Measurements from ENCODE around the gene ENOX2. TPM values are rescaled to one million over a fixed set of nuclear protein-coding genes. Genes with fewer than 3 reads are reported as not detected.
"Not testable (repeated sequence)": the region's sequence is repeated elsewhere in the genome, so short reads cannot be mapped to it uniquely, and the experiment has no call there.

Gene ENOX2
- total RNA-seq, 1 donor = 6.1 TPM

DNA sequence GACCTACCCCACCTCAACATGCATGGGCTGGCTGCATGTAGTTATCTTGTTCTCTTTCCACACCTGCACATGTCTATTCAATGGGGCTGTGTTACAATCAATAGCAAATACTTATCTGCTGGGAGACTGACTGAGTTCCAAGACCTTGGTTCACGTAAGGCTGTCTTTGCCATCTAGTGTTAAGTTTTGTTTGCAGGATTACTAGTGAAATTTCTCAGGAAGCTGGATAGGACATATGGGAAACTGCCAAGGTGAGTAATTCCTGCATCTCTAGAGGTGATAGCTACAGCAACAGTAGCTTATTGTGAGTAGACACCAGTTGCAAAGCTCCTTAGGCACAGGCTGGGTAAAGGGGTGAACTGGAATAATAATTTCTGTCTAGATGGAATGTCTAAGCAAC, 177.5 kb downstream of the ENOX2 start:
- Histone ChIP-seq H3K4me3 (ENCODE audit: low read length) (no peak overlapping the region), H3K27me3 (ENCODE audit: insufficient read depth, low read length) (no peaks in the 10 kb centered on the region), H3K9me3 (ENCODE audit: low read depth, low read length) (peaks cover 6% of the 10 kb centered on the region), H3K4me1 (ENCODE audit: insufficient read depth, low read length) (no peaks in the 10 kb centered on the region)

- Histone ChIP-seq H3K4me1 (ENCODE audit: insufficient read depth, low read length) (no peaks in the 10 kb centered on the region), H3K9me3 (ENCODE audit: low read depth, low read length) (no peaks in the 10 kb centered on the region), H3K27me3 (ENCODE audit: insufficient read depth, low read length) (no peaks in the 10 kb centered on the region), H3K4me3 (ENCODE audit: low read length) (no peak overlapping the region)
These were observed 183.6 kb downstream of the ENOX2 start for GRCh38 chrX:130719413-130719812.

GRCh38 chrX:130718137-130718536, 184.9 kb downstream of the ENOX2 start:
- H3K9me3 ChIP-seq (ENCODE audit: low read depth, low read length) = no peaks in the 10 kb centered on the region
- H3K4me3 ChIP-seq (ENCODE audit: low read length) = no peak overlapping the region
- no peaks in the 10 kb centered on the region for H3K4me1 ChIP-seq (ENCODE audit: insufficient read depth, low read length)
- H3K27me3 ChIP-seq (ENCODE audit: insufficient read depth, low read length) = no peaks in the 10 kb centered on the region

DNA sequence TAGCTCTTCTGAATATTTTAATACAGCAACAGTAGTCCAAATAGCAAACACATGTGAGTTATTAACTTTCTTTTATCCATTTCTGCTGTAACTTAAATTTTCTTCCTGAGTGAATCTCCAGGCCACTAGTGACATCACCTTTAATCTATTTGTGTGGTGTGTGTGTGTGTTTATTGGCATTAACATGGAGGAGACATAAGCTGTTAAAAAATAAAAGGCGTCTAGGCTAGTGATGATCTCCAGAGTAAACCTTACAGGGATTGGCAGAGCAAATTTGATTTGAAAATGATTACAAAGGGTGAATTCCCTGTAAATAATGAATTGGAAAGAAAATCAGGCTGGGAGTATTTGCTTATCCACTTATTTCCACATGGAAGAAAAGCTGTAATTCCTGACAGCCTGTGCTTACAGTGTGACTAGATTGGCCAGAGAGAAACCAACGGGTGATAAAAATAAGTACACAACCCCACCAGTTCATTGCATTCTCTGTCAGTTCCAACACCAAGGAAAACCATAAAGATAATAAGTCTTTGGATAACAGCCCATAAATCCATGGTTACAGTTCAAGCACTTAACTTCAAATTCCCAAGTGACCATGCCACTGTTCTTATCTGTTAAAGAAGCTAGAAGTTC, 186.1 kb downstream of the ENOX2 start:
- H3K4me3 ChIP-seq (ENCODE audit: low read length) = no peak overlapping the region
- no peaks in the 10 kb centered on the region for H3K27me3 ChIP-seq (ENCODE audit: insufficient read depth, low read length)
- no peaks in the 10 kb centered on the region for H3K4me1 ChIP-seq (ENCODE audit: insufficient read depth, low read length)
- H3K9me3 ChIP-seq (ENCODE audit: low read depth, low read length) = no peaks in the 10 kb centered on the region

GRCh38 chrX:130716346-130716745, 186.7 kb downstream of the ENOX2 start:
- Histone ChIP-seq H3K4me3 (ENCODE audit: low read length) (no peak overlapping the region), H3K9me3 (ENCODE audit: low read depth, low read length) (no peaks in the 10 kb centered on the region), H3K4me1 (ENCODE audit: insufficient read depth, low read length) (no peaks in the 10 kb centered on the region), H3K27me3 (ENCODE audit: insufficient read depth, low read length) (no peaks in the 10 kb centered on the region)

DNA sequence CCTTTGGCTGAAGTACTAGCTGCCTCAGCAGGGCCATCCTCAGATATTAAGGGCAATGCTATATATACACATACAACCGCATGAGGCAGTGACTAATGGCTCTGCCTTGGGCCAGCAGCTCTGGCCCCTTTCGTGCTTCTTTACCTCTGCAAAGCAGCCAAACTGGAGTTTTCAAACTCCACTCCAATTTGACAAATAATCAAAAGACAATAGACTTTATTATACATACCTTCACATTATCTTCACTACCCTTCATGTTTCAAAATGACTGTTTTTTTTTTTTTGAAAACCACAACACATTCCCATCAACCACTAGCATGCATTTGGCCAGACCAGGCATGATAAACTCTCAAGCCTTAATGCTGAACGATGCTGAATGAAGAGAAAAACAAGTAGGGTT, 187.7 kb downstream of the ENOX2 start:
- H3K4me3 ChIP-seq (ENCODE audit: low read length) = no peak overlapping the region
- no peaks in the 10 kb centered on the region for H3K4me1 ChIP-seq (ENCODE audit: insufficient read depth, low read length)
- no peaks in the 10 kb centered on the region for H3K27me3 ChIP-seq (ENCODE audit: insufficient read depth, low read length)
- H3K9me3 ChIP-seq (ENCODE audit: low read depth, low read length) = no peaks in the 10 kb centered on the region

DNA sequence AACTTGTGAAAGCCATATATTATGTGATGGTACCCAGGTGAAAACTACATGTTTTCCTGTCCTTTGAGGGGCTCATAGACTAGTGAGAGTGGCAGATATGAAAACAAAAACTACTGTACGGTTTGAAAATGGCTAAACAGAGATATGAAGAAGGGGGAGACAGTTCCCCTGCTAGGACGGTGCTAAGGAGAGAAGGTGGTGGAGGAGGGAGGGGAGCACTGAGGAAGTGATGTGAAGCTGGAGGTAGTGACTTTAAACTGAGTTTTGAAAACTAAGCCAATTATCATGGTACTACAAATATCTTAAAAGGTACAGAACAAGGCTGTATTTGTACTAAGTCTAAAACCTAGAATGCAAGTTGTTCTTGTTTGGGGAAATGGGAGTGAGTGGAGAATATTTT, 188.3 kb downstream of the ENOX2 start:
- H3K4me3 ChIP-seq (ENCODE audit: low read length) = no peak overlapping the region

GRCh38 chrX:130714135-130714534, 188.9 kb downstream of the ENOX2 start:
- Histone ChIP-seq H3K4me1 (ENCODE audit: insufficient read depth, low read length) (no peaks in the 10 kb centered on the region), H3K4me3 (ENCODE audit: low read length) (no peak overlapping the region), H3K27me3 (ENCODE audit: insufficient read depth, low read length) (no peaks in the 10 kb centered on the region), H3K9me3 (ENCODE audit: low read depth, low read length) (no peaks in the 10 kb centered on the region)

More for the DNA sequence above, 188.3 kb downstream of the ENOX2 start:
- H3K4me1 ChIP-seq (ENCODE audit: insufficient read depth, low read length) = no peaks in the 10 kb centered on the region
- H3K27me3 ChIP-seq (ENCODE audit: insufficient read depth, low read length) = no peaks in the 10 kb centered on the region
- H3K9me3 ChIP-seq (ENCODE audit: low read depth, low read length) = no peaks in the 10 kb centered on the region

DNA sequence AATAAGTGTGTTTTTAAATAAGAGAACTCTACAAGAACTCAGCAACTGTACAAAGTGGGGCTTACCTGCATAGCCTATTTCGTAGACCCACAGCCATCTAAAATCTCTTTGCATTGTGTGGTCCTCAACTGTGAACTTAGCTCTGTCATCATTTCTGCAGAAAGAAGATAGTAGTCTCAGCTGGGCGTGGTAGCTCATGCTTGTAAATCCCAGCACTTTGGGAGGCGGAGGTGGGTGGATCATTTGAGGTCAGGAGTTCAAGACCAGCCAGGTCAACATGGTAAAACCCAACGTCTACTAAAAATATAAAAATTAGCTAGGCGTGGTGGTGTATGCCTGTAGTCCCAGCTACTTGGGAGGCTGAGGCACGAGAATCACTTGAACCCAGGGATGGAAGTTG, 193.8 kb downstream of the ENOX2 start:
- not testable (repeated sequence) for H3K27me3 ChIP-seq (ENCODE audit: insufficient read depth, low read length); H3K9me3 ChIP-seq (ENCODE audit: low read depth, low read length); H3K4me1 ChIP-seq (ENCODE audit: insufficient read depth, low read length); H3K4me3 ChIP-seq (ENCODE audit: low read length)

DNA sequence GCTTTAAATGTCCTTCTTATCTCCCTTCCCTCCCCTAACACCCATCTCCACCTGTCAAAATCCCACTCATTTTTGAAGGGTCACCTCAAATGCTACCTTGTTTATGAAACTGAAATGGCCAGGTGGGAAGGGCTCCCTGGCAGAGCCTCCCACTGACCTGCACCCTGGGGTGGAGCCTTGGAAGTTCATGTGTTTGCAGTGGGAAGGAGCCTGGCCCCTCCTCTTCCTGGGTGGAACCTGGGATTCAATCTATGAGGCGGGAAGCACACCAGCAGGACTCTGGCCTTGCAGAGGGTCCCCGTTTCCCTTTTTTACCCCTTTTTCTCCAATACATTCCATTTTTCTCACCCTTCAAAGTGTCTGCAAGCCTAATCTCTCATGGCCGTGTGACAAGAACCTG, 197.4 kb downstream of the ENOX2 start:
- Histone ChIP-seq H3K9me3 (ENCODE audit: low read depth, low read length) (no peaks in the 10 kb centered on the region), H3K4me3 (ENCODE audit: low read length) (no peak overlapping the region), H3K27me3 (ENCODE audit: insufficient read depth, low read length) (no peaks in the 10 kb centered on the region), H3K4me1 (ENCODE audit: insufficient read depth, low read length) (no peaks in the 10 kb centered on the region)

DNA sequence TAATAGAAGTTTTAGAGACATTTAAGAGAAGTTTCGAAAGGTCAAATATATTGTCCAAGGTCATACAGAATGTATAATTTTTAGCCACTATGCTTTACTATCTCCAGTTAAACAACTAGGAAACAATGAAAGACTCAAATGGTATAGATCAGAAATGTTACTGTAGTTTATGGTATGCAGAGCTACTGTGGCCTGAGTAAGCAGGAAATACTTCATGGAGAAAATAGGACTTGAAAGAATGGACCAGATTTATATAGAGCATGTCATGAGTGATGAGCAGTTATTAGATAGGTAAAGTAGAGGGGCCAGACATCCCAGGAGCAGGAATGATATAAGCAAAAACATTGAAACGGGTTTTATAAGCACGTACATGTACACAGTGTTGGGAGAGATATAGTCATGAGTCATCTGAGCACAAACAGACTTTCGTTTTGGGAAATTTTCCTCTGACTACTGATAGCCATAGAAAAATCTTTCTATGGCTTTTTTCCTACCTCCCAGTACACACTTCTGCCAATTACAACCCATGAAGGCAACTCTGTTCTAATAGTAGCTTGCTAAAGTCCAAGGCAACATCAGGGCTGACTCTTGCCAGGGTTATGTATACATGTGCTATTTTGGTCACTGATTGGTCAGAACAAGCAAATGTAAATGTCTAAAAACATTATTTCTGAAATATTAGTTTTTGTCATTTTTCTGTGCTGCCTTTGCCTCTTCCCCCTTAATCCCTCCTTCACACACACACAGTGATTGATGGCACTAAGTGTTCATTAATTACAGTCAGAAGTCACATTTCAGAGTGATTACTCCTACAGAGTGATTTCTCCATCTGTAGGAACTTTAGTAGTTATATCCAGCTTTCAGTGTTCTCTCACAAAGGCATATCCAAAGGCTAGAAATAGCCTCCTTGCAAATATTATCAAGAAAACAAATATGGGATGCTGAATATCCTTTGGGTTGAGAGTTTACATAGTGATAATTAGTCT, 198.7 kb downstream of the ENOX2 start:
- Histone ChIP-seq H3K9me3 (ENCODE audit: low read depth, low read length) (no peaks in the 10 kb centered on the region), H3K4me3 (ENCODE audit: low read length) (no peak overlapping the region), H3K4me1 (ENCODE audit: insufficient read depth, low read length) (no peaks in the 10 kb centered on the region), H3K27me3 (ENCODE audit: insufficient read depth, low read length) (no peaks in the 10 kb centered on the region)

- Histone ChIP-seq H3K27me3 (ENCODE audit: insufficient read depth, low read length) (no peaks in the 10 kb centered on the region), H3K4me1 (ENCODE audit: insufficient read depth, low read length) (no peaks in the 10 kb centered on the region), H3K9me3 (ENCODE audit: low read depth, low read length) (no peaks in the 10 kb centered on the region), H3K4me3 (ENCODE audit: low read length) (no peak overlapping the region)
These were observed 199.9 kb downstream of the ENOX2 start for GRCh38 chrX:130702867-130703707.

DNA sequence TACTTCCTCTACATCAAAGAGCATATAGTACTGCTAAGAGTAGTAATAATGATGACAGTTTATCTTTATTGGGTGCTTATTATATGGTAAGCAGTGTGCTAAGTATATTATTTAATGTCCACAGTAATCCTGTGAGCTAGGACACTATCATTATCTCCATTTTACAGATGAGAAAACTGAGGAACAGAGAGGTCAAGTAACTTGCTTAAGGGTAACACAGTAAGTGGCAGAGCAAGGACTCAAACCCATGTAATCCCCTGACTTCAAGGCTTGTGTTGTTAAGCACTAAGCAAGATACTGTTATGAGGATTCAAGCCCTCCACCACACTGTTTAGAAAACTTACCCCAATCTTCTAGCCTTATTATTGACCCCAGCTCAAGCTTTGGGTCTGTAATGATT, 202.4 kb downstream of the ENOX2 start:
- no peaks in the 10 kb centered on the region for H3K4me1 ChIP-seq (ENCODE audit: insufficient read depth, low read length)
- H3K9me3 ChIP-seq (ENCODE audit: low read depth, low read length) = no peaks in the 10 kb centered on the region
- no peak overlapping the region for H3K4me3 ChIP-seq (ENCODE audit: low read length)
- no peaks in the 10 kb centered on the region for H3K27me3 ChIP-seq (ENCODE audit: insufficient read depth, low read length)

GRCh38 chrX:130699618-130700017, 203.4 kb downstream of the ENOX2 start:
- no peaks in the 10 kb centered on the region for H3K27me3 ChIP-seq (ENCODE audit: insufficient read depth, low read length)
- no peaks in the 10 kb centered on the region for H3K9me3 ChIP-seq (ENCODE audit: low read depth, low read length)
- no peaks in the 10 kb centered on the region for H3K4me1 ChIP-seq (ENCODE audit: insufficient read depth, low read length)
- no peak overlapping the region for H3K4me3 ChIP-seq (ENCODE audit: low read length)

GRCh38 chrX:130696542-130696941, 206.5 kb downstream of the ENOX2 start:
- H3K4me3 ChIP-seq (ENCODE audit: low read length) = no peak overlapping the region
- H3K27me3 ChIP-seq (ENCODE audit: insufficient read depth, low read length) = no peaks in the 10 kb centered on the region
- H3K4me1 ChIP-seq (ENCODE audit: insufficient read depth, low read length) = no peaks in the 10 kb centered on the region
- no peaks in the 10 kb centered on the region for H3K9me3 ChIP-seq (ENCODE audit: low read depth, low read length)
